Stimulated activated CD4-positive, alpha-beta T cell treated with anti-CD3 and anti-CD28 coated beads, Interleukin-1b, Interleukin-23, amount 100 ng/mL, for 1 hour (primary cell): ENCODE data around the gene PRSS38.
"Not testable (repeated sequence)": the region's sequence is repeated elsewhere in the genome, so short reads cannot be mapped to it uniquely, and the experiment has no call there.

ENCODE experiments used
- DNase-seq, 2 donors: peaks; one replicate each; pipeline ENCODE4 v3.0.0-alpha.2; 2020; ENCODE audit warnings: low read depth in 2 of 2

Gene PRSS38

DNA sequence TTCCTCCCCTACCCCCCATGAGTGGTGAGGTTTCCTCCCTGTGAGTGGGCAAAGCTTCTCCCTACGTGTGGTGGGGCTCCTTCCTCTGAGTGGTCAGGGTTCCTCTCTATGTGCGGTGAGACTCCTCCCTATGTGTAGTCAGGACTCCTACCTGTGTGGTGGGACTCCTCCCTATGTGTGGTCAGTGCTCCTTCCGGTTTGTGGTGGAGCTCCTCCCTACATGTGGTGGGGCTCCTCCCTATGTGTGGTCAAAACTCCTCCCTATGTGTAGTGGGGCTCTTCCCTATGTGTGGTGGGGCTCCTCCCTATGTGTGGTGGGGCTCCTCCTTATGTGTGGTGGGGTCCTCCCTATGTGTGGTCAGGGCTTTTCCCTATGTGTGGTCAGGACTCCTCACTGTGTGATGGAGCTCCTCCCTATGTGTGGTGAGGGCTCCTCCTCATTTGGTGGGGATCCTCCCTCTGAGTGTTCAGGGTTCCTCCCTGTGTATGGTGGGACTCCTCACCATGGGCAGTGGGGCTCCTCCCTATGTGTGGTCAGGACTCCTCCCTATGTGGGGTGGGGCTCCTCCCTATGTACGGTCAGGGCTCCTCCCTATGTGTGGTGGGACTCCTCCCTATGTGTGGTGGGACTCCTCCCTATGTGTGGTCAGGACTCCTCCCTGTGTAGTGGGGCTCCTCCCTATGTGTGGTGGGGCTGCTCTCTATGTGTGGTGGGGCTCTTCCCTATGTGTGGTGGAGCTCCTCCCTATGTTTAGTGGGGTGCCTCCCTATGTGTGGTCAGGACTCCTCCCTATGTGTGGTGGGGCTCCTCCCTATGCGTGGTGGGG, 29.1 kb downstream of the PRSS38 start:
- no peak for DNase-seq

DNA sequence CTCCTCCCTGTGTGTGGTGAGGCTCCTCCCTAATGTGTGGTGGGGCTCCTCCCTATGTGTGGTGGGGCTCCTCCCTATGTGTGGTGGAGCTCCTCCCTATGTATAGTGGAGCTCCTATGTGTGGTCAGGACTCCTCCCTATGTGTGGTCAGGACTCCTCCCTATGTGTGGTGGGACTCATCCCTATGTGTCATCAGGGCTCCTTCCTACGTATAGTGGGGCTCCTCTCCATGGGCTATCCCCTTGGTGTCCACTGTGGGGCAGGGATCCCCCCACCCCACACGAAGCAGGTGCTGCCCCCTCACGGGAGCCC, 29.6 kb downstream of the PRSS38 start:
- no peak for DNase-seq

DNA sequence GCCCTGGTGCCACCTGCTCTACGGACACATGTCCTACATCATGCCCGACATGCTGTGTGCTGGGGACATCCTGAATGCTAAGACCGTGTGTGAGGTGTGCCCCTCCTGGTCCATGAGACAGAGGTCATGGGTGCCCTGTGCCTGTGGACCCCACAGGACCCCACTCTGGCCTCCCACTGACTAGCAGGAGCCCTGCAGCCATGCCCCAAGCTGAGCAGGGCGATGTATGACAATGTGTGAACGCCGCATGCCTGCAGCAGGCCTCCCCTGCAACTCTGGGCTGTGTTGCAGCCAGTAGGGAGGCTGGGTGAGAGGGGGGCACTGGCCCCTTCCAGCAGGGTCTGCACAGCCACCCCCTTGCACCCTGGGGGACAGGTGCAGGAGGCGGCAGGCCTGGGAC, 30.0 kb downstream of the PRSS38 start:
- no peak for DNase-seq

DNA sequence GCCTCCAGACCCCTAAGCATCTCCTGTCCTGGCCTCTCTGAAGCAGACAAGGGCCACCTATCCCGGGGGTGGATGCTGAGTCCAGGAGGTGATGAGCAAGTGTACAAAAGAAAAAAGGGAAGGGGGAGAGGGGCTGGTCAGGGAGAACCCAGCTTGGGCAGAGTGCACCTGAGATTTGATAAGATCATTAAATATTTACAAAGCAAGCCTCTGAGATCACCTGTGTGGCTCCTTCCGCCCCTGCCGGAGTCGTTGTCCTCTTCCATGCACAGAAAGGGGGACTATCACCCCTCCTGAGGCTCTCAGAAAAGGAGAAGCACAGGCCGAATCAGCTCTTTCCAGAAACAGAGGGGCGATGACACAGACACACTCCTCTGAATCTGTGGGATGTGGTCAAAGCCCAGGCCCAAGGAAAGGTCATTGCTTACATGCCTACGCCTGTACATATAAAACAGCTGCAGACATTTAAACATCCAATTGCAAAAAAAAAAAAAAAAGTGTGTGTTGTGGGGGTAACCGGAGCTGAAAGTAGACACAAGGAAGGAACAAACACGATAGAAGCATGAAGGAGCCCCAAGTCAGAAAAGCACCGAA, 30.9 kb downstream of the PRSS38 start:
- DNase-seq = no peak

DNA sequence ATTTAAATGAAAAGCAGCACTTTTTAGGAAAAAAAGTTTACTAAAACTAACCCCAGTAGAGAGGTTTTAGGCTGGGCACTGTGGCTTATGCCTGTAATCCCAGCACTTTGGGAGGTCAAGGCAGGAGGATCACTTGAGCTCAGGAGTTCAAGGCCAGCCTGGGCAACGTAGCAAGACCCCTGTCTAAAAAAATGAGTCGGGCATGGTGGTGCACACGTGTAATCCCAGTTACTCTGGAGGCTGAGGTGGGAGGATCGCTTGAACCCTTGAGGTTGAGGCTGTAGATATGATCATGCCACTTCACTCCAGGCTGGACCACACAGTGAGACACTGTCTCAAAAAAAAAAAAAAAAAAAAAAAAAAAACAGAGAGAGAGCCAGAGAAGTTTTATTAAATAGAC, 31.6 kb downstream of the PRSS38 start:
- not testable (repeated sequence) for DNase-seq

DNA sequence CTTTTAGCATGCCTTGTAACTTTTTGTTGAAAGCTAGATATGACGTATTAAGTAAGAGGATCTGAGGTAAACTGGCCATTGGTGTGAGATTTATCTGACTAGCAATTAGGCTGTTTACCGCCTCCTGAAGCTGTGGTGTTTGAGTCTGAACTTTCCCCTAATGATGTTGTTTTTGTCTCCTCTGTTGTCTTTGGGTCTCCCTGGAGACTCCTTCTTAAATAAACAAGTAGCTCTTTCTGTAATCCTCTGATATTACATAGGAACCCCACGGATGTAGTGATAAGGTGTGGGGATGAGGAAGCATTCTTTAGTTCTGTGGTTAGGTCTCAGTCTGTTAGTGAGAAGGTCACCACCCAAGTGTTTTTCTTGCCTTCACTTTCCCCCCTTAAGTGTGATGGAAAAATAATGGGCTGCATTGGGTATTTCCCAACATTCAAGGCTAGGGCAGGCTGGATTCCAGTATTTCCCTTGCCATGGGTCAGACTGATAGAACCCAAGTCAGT, 33.0 kb downstream of the PRSS38 start:
- no peak for DNase-seq

DNA sequence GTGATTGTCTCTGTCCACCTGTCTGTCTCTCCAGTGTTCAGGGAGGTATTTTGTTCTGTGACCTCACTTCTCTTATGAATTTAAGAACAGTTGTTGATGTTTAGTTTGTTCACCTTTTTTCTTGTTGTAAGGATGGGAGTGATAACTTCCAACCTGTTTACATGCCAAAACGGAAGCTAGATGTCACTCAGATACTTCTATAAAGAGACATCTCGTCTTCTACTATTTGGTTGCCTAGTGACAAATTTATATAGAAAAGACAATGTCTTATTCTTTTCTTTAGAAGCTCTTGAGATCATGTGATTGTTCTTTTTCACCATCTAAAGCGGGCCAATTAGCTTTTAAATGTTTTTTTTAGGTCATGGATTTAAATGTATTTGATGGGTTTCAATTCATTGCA, 33.8 kb downstream of the PRSS38 start:
- DNase-seq = no peak

DNA sequence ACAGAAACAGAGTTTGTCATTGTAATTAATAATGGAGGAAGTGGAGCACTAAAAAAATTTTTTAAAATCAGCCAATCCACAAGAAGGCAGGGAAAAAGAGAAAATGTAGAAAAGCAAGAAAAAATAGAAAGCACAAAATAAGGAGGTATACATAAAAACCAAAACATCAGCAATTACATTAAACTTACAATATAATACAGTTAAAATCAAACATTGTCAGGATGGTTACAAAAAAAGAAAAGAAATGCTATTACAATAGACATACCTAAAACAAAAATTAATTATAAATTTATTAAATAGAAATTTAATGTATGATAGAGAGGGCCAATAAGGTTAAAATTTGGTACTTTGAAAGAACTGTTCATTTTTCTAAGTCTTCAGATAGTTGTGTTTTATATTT, 38.7 kb downstream of the PRSS38 start:
- no peak for DNase-seq

DNA sequence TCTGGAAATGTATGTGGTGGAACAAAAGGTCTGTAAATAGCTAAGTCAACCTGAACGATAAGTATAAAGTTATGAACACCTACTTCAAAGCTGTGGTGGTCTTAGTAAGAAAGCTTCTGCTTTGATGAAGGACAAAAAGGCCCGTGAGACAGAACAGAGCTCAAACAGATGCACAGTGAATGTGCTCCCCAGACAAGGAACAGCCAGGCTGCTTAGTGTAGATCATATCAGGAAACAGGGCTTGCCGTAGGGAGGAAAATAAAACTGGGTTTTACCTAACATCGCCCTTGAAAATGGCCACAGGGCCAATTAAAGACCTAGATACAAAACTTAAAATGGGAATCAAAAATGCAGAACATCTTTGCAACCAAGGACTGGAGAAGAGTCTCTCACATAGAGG, 40.2 kb downstream of the PRSS38 start:
- no peak for DNase-seq

DNA sequence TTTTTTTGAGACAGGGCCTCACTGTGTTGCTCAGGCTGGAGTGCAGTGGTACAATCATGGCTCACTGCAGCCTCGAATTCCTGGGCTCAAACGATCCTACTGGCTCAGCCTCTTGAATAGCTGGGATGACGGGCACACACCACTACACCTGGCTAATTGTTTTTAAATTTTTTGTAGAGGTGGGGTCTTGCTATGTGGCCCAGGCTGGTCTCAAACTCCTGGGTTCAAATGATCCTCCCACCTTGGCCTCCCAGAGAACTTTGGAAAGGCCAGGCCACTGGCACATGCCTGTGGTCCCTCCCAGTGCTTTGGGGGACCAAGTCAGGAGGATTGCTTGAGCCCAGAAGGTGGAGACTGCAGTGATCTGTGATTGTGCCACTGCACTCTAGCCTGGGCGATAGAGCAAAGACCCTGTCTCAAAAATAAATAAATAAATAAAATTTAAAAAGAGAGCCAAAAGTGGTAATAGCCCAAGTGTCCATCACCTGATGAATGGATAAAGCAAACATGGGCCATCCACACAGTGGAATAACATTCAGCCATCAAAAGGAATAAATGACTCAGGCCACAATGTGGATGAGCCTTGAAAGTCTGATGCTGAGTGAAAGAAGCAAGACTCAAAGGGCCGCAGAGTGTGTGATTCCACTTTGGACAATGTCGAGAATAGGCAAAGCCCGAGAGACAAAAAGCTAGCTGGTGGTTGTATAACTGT, 40.8 kb downstream of the PRSS38 start:
- no peak for DNase-seq

DNA sequence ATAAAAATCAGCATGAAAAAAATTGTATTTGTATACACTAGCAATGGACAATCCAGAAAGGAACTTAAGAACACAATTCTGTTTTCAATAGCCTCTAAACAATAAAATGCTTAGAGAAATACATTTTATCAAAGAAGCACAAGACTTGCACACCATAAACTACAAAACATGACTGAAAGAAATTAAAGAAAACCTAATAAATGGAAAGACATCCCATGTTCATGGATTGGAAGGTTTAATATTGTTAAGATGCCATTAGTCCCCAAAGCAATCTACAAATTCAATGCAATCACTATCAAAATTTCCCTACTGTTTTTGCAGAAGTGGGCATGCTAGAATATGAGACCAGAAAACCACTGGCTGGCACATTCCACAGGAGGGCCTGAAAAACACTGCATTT, 49.4 kb downstream of the PRSS38 start:
- no peak for DNase-seq

DNA sequence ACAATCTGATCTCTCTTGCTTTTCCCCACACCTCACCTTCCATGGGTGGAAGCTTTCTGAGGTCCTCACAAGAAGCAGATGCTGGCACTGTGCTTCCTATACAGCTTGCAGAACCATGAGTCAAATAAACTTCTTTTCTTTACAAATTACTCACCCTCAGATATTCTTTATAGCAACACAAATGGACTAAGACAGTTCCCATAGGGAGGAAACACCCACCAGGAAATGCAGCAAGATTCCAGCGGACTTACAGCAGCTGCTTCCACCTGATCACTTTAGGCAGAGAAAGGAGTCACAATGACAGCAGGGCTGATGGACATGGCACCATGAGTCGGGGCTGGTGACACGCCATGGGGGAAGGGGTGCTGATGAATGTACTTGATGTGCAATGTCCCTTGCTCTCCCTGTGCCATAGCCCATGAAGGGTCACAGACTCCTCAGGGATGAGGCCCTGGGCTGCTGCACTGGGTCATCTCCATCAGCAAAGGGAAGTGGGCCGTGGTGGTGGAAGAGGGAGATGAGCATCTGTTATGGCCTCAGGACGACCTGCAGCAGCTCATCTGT, 53.9 kb downstream of the PRSS38 start:
- no peak for DNase-seq

DNA sequence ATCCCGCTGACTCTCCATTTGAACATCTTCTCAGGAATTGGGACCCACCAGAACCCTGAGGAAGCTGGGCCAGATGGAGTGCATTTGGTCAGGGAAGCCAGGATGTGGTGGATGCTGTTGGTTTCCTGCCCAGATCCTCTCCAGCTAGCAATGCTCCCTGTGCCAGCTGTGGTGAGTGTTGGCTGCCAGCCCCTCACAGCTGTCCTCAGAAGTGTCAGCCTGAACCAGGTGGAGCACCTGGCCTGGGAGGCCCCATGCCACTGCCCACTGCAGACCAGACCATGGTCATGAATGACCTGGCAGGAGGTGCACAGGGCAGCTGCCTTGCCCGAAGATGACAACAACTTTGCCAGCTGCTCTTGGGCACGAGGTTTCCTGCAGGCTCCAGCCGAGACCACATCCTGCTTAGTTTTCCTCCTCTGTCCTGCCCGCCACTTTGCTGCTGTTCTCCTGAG, 54.4 kb downstream of the PRSS38 start:
- no peak for DNase-seq

DNA sequence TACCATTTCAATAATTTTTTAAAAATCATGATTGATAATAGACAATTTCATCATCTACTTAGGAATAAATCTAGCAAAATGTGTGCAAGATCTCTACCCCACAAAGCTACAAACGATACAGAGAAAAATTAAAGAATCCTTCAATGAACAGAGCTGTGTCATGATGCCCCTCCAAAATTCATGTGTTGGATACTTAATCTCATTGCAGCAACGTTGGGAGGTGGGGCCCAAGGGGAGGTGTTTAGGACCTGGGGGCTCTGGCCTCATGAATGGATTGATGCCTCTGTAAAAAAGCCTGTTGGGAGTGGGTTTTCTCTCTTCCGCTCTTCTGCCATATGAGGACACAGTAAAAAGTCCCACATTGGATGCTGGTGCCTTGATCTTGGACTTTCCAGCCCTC, 54.9 kb downstream of the PRSS38 start:
- DNase-seq = no peak

DNA sequence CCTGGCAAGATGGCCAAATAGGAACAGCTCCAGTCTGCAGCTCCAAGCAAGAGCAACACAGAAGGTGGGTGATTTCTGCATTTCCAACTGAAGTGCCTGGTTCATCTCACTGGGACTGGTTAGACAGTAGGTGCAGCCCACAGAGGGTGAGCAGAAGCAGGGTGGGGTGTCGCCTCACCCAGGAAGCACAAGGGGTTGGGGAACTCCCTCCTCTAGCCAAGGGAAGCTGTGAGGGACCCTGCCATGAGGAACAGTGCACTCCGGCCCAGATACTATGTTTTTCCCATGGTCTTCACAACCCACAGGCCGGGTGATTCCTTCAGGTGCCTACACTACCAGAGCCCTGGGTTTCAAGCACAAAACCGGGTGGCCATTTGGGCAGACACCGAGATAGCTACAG, 56.4 kb downstream of the PRSS38 start:
- not testable (repeated sequence) for DNase-seq

DNA sequence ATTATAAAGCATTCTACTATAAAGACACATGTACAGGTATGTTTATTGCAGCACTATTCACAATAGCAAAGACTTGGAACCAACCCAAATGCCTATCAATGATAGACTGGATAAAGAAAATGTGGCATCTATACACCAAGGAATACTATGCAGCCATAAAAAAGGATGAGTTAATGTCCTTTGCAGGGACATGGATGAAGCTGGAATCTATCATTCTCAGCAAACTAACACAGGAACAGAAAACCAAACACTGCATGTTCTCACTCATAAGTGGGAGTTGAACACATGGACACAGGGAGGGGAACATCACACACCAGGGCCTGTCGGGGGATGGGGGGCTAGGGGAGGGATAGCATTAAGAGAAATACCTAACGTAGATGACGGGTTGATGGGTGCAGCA, 62.3 kb downstream of the PRSS38 start:
- not testable (repeated sequence) for DNase-seq

DNA sequence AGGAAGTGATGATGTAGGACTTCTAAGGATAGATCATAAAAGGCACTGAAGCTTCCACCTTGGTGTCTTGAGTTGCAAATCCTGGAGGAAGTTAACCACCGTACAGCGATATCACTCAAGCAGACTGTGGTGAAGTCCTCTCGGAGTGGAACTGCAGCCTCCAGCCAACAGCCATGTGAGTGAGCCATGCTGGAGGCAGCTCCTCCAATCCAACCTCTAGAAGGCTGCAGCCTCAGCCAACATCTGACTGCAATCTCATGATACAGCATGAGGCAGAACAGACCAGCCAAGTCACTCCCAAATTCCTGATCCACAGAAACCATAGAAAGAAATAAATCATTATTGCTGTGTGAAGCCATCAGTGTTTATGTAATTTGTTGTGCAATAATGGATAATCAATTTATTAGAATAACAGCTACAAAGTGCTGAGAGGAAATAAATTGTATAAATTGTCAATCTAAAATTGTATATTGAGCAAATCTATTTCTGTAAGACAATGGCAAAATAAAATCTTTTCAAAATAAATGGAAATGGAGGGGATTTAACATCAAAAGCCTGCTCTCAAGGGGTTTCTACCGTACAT, 65.0 kb downstream of the PRSS38 start:
- no peak for DNase-seq

DNA sequence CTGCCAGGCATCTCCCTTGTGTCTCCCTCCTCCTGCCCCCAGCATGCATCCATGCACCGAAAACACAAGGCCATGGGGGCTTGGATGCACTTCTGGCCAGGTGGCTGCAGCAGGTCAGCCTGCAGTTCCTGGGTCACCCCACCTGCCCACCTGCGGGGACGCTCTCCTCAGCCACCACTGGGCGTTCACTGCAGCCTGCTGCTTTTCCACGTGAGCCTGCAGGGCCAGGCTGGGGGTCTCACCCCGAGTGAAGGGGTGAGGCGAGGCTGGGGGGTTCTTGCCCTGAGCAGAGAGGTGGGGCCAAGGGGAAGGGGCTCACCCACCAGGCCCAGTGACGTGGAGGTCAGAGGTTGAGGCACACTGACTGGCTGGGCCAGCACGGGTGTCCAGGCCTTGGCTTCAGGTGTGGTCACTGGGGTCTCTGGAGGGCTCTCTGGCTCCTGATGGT, 67.6 kb downstream of the PRSS38 start:
- DNase-seq = no peak

DNA sequence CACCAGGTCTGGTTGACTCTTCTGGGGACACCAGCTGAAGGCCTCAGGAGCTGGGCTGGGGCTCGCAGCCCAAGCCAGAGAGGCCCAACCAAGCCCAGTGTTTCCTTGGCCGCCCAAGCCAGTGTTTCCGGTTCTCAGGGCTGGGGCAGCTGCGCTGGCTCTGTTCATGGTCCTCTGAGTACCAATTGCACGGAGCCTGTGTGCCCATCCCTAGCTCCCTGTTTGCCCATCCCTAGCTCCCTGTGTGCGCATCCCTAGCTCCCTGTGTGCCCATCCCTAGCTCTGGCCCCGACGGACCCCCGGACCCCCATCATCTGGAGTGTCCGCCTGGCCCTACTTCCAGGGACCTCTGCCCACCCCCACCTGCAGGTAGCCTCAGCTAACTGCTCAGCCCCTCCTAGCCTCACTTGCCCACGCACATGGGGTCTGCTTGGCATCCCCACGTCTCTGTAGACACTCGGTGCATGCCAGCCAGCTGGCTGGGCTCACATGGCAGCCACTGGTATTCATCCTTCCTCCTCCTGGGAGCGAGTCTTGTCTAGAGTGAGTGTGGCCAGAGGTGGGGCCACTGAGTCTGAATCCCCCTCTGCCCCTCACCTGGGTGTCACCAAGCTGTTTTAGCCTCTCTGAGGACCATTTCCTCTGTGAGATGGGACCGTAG, 68.3 kb downstream of the PRSS38 start:
- no peak for DNase-seq

DNA sequence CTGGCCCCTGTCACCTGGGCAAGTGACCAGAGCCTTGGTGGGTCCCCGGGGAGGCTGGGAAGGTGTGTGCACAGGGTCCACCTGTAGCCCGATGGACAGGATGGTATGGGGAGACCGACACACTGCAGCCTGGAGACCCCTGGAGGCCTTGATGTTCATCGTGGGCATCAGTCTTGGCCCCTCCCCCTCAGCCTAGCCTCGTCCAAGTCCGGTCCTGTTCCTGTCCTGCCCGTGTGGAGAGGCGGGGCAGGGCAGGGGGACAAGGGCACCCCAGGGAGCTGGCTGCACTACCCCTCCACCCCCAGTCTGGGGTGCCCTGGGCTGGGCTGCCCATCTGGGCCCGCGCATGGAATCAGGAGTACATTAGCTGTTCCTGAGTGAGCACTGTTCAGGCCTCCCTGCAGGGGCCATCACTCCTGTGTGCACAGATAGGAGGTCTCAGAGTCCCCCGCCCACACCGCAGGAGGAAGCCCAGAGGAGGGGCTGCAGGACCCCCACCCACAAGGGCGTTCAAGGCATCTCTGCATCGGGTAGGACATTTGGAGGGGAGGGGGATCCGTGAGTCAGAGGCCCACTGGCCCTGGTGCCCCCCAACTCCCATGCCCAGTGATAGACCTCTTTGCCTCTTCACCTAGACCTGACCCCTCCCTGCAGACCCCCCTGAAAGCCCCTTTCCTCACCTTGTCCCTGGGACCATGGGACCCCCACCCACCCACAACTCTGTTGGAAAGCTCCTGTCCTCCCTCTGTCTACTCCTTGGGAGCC, 69.1 kb downstream of the PRSS38 start:
- no peak for DNase-seq

DNA sequence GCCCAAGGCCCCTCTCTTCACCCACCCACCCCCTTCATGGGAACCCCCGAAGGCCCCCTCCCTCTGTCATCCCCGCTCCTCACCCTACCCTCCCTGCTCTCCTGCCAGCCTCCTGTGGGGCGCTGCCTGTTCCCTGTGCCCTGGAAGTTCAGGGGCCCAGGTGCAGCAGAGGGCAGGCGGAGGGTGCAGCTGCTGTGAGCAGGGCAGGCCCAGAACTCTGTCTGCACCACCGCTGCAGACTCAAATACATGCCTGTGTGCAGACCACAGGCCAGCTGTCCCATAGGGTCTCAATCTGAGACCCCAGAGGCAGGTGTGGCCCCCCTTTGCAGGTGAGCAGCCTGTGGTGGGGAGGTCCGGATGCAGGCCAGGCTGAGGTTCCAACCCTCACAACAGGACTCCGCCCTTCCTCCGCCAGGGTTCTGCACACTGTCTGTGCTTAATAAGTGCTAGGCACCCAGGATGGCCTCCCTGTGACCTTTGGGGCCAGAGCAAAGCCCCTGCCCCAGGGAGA, 69.7 kb downstream of the PRSS38 start:
- DNase-seq = no peak
